Measurements from ENCODE around the gene SHB.

- TF ChIP-seq CTCF (IDR thresholded peaks at IDR 0.05) (no peak), POLR2A (IDR thresholded peaks at IDR 0.05) (no peak)
Measured at GRCh38 chr9:37936965-37937364, 132.1 kb downstream of the SHB start.

Data from lower leg skin (tissue), 3 donors.